HG03025 (cell line): ENCODE results near the gene SERPINE3.

Source experiments
- ATAC-seq: cut with Tn5 transposase; IDR thresholded peaks from one replicate; pipeline ENCODE4 v1.9.1; 2021; ENCODE audit warnings: mild to moderate bottlenecking, moderate library complexity; ENCODE audit not compliant: unreplicated experiment, low FRiP score

SERPINE3 gene

DNA sequence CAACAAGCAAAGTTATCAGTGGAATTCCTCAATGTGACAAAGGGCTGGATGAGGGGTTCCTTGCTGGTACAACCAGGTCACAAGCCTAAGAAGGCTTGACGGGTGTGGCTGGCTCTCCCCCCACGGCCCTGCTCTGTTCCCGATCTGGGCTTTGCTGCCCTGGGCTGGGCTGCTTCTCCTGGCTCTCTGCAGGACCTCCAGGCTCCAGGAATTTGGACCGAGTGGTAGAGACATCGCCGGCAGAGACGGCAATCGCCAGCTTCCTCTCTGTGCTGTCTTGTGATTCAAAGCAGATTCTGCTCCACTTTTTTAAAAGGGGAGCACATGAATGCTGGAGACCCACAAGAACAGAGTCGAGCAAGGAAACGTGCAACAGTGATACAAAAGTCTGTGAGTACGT is at the start of gene SERPINE3:
TSS of gene SERPINE3 (plus strand) at position 338 of the 400 bp plus-strand sequence. CDS start 1,401 bp downstream, outside the sequence.
- ATAC-seq: no peak

DNA sequence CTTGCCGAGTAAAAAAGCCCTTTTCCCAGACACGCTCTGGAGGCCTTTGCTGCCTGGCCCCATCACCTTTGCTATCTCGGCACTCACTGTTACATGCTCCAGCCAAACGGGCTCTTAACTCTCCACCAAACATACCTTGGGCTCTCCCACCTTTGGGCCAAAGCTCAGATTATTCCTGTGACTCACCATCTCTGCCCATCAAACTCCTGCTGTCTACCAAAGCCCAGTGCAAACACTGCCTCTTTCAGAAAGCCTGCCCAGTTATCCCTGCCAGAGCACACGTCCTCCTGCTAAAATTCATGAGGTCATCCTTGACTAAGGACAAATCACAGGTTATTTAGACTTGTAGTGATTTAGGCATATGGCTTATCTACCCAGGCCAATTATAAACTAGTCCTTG is 48.1 kb upstream of the SERPINE3 start:
- no peak for ATAC-seq

DNA sequence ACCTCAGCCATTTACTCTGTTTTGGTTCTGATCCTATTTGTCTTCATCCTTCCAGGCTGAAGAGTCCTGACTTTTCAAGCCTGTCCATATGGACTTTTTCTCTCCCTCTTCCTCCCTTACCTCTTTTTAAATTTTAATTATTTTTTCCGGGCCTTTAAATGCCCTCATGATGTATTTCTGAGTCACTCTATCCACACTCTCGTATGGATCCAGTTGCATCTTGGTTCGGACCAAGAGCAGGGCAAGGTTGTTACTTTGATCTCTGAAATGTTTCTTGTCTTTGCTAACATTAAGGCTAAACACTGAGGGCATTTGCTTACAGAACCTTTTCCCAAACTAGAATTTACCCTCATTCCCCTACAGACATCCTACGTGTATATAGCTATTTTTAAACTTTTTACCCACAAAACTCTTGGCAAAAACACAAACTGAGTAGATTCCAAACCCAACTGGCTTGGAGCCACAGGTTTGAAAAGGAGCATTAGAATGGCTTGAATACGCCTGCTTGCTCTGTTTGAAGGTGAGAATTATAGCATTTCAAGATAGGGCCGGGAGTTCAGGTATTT is 47.4 kb upstream of the SERPINE3 start:
- ATAC-seq: no peak

DNA sequence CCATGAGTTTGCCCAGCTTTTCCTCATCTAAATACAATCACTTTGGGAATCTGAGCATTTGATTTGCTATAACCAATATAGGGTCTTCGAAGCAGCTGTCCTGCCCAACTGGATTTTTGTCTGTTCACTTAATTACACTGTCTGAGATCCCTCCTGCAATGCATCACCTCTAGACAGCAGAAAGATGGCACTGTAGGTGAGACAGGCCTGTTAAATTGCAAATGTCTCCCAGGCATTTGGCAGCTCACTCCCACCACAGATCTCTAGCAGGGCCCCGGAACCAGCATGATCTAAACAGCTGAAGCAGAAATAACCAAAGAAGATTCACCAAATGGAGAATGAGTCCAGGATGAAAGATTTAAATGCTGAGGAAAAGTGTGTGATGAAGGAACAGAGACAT is 41.9 kb upstream of the SERPINE3 start:
- no peak for ATAC-seq

DNA sequence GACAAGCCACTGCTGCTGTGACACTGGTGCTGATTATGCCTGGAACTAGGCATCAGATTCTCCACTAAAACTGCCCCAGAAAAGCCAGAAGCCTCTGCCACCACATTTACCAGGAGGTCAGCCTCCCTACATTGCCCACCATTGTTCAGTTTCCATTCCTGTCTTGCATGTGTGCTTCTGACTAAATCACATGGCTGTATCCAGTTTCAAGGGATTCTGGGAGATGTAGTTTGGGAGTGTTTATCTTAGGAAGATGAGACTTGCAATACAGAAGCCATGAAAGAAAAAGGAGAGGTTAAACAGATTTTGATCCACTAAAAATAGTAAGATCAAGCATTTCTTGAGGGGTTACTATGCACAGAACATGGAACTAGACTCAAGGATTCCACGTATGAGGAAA is 40.7 kb upstream of the SERPINE3 start:
- no peak for ATAC-seq

DNA sequence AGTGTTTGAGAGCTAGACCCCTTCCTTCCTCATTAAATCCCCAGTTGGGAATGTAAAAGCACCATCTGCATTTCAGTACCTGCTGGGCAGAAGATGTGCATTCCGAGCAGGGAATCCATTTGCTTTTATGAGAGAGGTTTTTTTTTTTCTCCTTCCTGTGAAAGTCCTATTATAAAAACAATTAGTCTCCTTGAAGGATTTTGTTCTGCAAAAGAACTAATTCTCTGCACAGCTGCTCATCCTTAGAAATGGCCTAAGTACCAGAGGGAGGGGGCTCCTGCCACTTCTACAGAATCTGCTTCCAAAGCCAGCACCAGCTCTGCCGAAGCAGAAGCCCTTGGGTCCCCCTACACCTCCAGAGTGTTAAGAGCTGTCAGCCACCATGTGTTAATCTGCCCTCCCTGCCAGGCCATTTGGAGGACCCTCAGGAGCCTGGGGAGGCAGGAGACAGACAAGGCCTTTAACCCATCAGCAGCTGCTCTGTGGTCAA is 36.4 kb upstream of the SERPINE3 start:
- ATAC-seq: no peak

DNA sequence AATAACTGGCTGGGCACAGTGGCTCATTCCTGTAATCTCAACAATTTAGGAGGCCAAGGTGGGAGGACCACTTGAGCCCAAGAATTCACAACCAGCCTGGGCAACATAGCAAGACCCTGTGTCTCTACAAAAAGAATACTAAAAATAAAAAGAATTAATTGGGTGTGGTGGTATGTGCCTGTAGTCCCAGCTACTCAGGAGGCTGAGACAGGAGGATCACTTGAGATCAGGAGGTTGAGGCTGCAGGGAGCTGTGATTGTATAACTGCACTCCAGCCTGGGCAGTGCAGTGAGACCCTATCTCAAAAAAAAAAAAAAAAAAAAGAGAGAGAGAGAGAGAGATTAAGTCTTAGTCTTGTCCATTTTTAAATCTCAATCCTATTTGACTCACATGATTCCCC is 35.6 kb upstream of the SERPINE3 start:
- ATAC-seq: no peak

DNA sequence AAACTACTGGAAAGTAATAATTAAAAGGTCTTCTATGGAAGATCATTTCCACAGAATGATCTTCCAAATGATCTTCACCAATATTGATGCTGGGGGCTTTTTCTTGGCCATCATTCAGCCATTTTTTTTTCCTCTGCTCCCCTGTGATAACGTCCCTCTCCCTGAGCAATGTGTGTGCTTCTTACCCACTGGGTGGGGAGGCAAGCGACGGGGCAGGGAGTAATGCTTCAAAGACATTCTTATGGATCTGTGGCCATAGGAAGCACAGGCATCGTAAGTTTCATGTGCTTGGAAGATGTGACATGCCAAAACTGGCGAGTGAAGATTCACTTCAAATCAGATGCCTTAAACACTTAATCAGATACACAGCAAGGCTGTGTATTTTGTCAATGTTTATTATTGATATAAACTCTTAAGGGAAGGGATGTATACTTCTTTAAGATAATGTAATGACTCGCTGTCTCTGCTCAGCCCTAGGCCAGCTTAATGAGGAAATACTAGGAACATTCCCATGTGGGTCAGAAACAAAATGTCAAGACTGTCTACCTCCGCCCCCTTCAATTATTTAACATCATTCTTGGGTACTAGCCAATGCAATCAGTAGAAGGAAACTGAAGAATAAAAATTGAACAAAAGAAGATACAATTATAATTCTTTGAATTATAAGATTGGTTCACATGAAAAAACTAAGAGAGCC is 34.1 kb upstream of the SERPINE3 start:
- ATAC-seq: no peak

DNA sequence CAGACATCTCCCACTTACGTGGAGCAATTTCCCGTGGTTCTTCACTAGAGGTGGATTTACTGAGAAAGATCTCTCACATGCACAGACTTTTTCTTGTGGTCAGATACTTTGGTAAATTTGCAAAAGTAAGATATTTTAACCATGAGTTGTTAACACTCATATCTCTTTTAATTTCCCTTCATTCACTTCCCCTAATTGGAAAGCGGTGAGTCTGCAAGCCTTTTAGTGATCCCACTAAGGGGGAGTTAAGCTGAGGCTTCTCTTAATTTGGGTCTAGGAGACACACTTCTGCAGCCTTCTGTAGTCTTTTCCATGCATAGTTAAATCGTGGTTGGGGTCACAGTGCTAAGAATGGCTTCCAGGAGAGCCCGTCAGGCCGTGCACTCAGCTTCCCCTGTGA is 30.7 kb upstream of the SERPINE3 start:
- ATAC-seq: no peak

DNA sequence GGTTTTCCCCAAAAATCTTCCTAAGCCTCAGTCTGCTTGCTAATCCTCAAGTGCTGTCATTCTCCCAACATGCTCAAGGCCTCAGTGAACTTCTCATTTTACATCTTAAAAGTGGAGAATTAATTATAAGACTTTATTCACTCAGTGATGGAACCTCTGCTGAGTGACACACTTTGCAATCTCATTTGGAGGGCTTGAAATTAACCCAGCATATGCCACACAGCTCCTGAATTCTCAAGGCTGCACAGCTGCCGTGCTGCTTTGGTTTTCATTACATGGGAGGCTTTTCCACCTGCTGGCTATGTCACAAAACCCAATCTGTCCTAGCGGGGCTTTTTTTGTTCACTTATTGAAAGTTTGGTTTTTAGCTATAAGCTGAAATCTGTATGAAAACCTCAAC is 28.3 kb upstream of the SERPINE3 start:
- no peak for ATAC-seq

DNA sequence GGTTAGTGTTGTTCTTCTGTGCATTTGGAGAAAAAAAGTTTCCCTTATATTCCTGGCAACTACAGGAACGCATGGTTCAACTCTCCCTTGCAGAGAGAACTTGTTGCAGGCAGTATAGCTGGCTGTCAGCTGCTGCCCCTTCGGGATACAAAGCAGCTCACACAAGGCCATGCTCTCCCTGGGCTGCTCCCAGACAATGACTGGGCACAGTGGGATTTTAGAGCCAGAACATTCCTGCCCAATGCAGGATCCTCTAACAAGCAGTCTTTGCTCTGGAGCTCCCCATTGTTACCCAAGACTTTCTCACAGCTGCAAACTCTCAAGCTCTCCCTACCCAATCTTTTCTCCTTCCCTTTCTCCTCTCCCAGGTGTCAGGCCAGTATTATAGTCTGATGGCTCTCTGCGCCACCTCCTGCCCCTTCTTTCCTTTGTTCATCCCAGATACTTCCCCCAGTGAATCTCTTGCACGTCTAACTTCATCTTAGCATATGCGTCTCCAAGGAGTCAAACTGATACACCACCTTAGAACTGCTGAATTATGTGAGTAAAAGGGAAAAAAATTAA is 27.5 kb upstream of the SERPINE3 start:
- ATAC-seq: no peak

DNA sequence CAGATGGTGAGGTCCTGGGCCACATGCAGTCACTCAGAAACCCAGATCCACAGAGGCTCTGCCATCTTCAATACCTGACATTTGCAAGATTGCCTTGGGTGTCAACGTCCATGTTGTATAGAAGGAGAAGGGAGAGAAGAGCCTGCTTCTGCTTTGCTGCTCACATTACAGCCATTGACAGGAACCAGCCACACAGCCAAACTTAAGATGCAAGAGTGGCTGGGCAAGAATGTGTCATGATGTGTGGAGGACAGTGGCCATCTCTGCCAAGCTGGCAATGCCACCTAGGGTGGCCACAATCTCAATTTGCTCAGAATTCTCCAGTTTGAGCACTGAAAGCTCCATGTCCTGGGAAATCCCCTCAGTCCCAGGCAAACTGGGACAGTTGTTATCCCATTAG is 25.9 kb upstream of the SERPINE3 start:
- ATAC-seq: no peak

DNA sequence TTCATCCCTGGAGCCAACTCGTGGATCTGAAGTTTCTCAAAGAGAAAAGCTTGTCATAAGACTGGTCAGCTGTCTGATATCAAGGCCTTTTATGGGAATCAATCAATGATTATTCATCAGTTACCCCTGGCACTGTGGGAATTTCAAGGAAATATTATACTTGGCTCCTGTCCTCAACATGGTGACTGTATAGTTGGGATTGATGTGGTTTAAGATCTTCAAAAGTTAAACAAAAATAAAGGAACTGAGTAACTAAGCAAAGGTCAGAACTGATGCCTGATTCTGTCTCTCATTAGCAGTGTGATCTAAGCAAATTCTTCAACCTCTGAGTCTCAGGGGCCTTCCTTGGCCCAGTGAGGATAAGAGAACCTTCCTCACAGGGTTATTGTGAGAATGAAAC is 22.2 kb upstream of the SERPINE3 start:
- ATAC-seq: no peak

DNA sequence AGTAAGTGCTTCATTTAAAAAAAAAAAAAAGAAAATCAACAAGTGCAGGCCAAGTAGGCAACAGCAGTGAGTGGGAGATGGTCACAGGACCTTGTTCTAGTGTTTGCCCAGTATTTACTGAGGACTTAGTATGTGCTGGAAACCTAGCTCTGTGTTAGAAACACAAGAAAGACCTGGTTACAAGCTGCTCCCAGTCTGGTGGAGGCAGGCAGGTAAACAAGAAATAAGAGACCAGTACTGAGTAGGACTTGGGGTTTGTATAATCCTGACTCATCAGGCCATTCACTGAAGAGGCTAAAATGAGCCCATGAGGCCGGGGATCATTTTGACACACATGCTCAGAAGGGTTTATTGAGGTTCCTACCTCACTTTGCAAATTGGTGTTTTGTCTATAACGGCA is 21.5 kb upstream of the SERPINE3 start:
- ATAC-seq: no peak

DNA sequence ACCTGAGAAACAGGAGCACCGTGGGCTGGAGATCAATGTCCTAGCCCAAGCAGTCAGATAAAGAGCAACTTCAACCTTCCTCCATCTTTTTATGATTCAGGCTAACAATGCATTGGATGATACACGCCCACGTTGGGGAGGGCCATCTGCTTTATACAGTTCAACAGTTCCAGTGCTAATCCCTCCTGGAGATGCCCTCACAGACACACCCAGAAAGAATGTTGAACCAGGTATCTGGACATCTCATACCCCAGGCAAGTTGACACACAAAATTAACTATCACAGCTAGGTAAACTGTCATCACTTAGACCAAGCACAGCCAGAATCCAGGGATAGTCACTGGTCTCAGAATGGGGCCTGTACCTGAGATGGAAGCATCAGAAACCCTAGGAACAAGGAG is 20.6 kb upstream of the SERPINE3 start:
- ATAC-seq: no peak

DNA sequence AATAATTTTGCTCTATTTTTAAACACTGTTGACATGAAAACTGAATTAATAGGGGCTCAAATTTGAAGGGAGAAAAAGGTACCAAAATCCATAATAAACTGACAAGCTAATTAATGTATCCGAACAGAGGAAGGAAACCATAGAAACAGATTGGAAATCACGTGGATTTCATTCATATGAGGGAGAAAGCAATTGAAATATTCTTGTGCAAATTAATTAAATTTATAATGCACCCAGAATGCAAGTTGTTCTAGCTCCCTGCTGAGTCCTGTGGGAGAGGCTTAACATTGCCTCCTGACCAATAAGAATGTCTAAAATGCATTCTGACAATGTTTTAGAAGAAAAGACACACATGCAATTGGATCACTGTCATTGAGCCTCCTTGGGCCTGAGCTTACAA is 17.7 kb upstream of the SERPINE3 start:
- no peak for ATAC-seq

DNA sequence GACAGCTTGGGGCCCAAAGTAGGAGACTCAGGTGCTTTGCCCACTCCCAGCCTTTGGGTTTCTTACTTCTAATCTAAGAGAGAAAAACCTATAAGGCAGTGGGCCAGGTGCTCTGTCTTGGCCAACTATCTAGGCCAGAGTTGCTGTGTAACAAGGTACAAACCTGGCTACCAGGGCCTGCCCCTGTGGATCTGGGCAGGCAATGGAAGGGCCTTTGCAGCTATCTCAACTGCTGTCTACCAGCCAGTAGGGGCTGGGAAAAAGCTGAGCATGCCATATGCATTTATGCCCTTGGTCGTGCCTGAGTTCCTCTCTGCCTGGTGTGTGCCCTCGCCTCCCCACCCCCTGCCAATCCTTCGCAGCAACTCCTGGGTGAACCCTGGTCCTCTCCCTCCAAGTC is 16.7 kb upstream of the SERPINE3 start:
- no peak for ATAC-seq

DNA sequence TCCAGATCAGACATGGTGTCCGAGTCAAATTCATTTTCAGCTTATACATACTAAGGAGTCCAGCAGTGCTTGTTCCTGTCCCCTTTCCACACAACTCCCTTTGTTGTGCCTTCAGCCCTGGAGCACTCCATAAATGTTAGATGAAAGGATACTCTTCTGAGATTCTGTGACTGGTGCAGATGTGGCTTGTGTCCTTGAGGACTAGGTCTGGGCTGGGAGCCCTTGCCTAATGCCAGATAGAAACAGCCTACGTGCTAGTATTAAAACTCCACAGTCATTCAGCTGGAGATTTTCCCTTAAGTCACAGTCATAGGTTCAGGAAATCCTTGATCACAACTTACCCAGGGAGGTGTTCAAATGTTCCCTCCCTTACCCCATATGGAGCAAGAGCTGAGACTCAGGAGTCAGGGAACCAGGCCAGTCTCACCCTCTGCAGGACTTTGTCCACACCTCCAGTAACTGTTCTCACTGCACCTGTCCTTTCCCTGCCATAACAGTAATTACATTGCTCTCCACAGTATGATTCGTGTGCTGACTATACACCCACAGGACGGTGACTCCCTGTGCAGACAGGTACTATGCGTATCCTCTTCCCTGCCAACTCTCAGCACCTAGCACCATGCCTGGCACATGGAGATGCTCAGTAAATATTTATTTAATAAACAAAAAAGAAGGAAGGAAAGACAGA is 15.5 kb upstream of the SERPINE3 start:
- ATAC-seq: no peak

DNA sequence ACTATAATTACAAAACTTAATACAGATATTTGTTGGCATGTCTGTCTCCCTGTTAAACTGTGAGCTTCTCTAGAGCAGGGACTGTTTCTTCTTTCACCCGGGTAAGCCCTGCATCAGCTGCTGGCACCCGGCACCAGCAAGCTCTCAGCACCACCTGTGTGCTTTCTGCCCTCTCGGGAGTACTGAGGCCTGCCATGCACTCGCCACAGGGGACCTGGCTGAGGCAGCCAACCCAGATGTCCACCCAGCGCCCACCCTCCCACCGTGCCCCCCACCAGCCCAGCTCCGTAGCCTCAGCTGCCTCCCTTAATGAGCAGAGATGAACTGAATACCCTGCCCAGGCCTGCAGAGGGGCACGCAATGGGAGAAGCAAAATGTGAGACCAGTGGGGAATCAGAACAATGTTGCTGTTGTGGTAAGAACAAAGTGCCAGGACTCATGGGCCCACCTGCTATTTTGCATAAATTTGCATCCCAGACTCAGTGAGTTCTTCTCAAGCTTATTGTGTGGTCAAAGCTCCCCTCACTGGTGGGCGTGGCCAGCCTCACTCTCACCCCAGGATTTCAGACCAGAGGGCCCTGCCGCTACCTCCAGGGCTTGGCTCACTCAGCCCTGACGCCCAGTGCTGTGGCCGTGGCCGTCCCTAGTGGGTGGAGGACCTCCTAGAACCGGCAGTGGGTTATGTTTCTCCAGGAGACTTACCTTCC is 14.6 kb upstream of the SERPINE3 start:
- no peak for ATAC-seq

DNA sequence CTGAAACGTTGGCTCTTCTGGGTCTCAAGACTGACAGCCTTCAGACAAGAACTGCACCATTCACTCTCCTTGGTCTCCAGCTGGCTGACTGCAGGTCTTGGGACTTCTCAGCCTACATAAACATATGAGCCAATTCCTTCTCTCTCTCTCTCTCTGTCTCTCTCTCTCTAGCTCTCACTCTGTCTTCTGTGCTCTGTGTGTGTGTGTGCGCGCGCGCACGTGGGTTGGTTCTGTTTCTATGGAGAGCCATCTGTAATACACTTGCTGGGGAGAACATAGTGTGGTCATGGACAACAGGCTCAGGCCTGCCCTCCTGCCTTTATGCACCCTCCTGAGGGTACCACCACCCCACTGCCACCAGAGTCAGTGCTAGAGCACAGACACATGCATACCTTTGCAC is 13.7 kb upstream of the SERPINE3 start:
- no peak for ATAC-seq

DNA sequence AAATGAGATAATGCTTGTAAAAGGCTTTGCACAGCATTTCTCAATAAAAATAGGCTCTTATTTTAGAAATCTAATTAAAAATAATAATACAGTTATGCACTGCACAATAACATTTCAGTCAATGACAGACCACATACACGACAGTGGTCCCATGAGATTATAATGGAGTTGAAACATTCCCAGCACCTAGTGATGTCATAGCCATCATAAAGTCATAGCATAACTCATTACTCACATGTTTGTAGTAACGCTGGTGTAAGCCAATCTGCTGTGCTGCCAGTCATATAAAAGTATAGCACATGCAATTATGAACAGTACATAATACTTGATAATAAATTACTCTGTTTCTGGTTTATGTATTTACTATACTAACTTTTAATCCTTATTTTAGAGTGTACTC is 12.7 kb upstream of the SERPINE3 start:
- no peak for ATAC-seq
